ENCODE measurements around the gene ZNF423.
"Not testable (repeated sequence)": the region's sequence is repeated elsewhere in the genome, so short reads cannot be mapped to it uniquely, and the experiment has no call there.

ZNF423 gene

GRCh38 chr16:49564496-49565229 lies 291.2 kb downstream of the ZNF423 start:
- DNase-seq (ENCODE audit: low read depth in 4 of 4, low spot score in 1 of 4) = no peak

- DNase-seq (ENCODE audit: low read depth in 4 of 4, low spot score in 1 of 4) = no peak
These were observed 292.2 kb downstream of the ZNF423 start for GRCh38 chr16:49563666-49564065.

GRCh38 chr16:49562894-49563293 lies 293.0 kb downstream of the ZNF423 start:
- not testable (repeated sequence) for DNase-seq (ENCODE audit: low read depth in 4 of 4, low spot score in 1 of 4)

GRCh38 chr16:49562228-49562627 lies 293.7 kb downstream of the ZNF423 start:
- no peak for DNase-seq (ENCODE audit: low read depth in 4 of 4, low spot score in 1 of 4)

GRCh38 chr16:49560004-49560830 lies 295.7 kb downstream of the ZNF423 start:
- DNase-seq (ENCODE audit: low read depth in 4 of 4, low spot score in 1 of 4) = no peak

- no peak for DNase-seq (ENCODE audit: low read depth in 4 of 4, low spot score in 1 of 4)
These were observed 296.7 kb downstream of the ZNF423 start for GRCh38 chr16:49559242-49559641.

GRCh38 chr16:49558451-49558850 lies 297.5 kb downstream of the ZNF423 start:
- DNase-seq (ENCODE audit: low read depth in 4 of 4, low spot score in 1 of 4) = no peak

GRCh38 chr16:49556606-49557446 lies 299.1 kb downstream of the ZNF423 start:
- DNase-seq (ENCODE audit: low read depth in 4 of 4, low spot score in 1 of 4) = no peak

GRCh38 chr16:49556249-49556605 lies 299.7 kb downstream of the ZNF423 start:
- DNase-seq (ENCODE audit: low read depth in 4 of 4, low spot score in 1 of 4) = no peak

GRCh38 chr16:49554681-49555080 lies 301.2 kb downstream of the ZNF423 start:
- no peak for DNase-seq (ENCODE audit: low read depth in 4 of 4, low spot score in 1 of 4)

- DNase-seq (ENCODE audit: low read depth in 4 of 4, low spot score in 1 of 4) = no peak
These were observed 303.5 kb downstream of the ZNF423 start for GRCh38 chr16:49552313-49552928.

- no peak for DNase-seq (ENCODE audit: low read depth in 4 of 4, low spot score in 1 of 4)
These were observed 305.2 kb downstream of the ZNF423 start for GRCh38 chr16:49550666-49551065.

GRCh38 chr16:49550140-49550539 lies 305.8 kb downstream of the ZNF423 start:
- DNase-seq (ENCODE audit: low read depth in 4 of 4, low spot score in 1 of 4) = no peak

GRCh38 chr16:49548325-49548970 lies 307.5 kb downstream of the ZNF423 start:
- DNase-seq (ENCODE audit: low read depth in 4 of 4, low spot score in 1 of 4) = no peak

- DNase-seq (ENCODE audit: low read depth in 4 of 4, low spot score in 1 of 4) = no peak
These were observed 308.5 kb downstream of the ZNF423 start for GRCh38 chr16:49547448-49547847.

- DNase-seq (ENCODE audit: low read depth in 4 of 4, low spot score in 1 of 4) = no peak
These were observed 309.2 kb downstream of the ZNF423 start for GRCh38 chr16:49546735-49547134.

GRCh38 chr16:49545741-49546448 lies 310.0 kb downstream of the ZNF423 start:
- no peak for DNase-seq (ENCODE audit: low read depth in 4 of 4, low spot score in 1 of 4)

GRCh38 chr16:49545243-49545642 lies 310.7 kb downstream of the ZNF423 start:
- no peak for DNase-seq (ENCODE audit: low read depth in 4 of 4, low spot score in 1 of 4)

- DNase-seq (ENCODE audit: low read depth in 4 of 4, low spot score in 1 of 4) = no peak
These were observed 311.1 kb downstream of the ZNF423 start for GRCh38 chr16:49544828-49545227.

GRCh38 chr16:49543631-49543946 lies 312.3 kb downstream of the ZNF423 start:
- no peak for DNase-seq (ENCODE audit: low read depth in 4 of 4, low spot score in 1 of 4)

All from stimulated activated CD4-positive, alpha-beta T cell treated with anti-CD3 and anti-CD28 coated beads, Interleukin-1b, Interleukin-23, amount 100 ng/mL, for 24 hours (primary cell).